Measurements from ENCODE around the gene CD274. TPM values are rescaled to one million over a fixed set of nuclear protein-coding genes. Genes with fewer than 3 reads are reported as not detected.

Gene CD274
- total and polyA plus RNA-seq, 2 donors (not counting 3 experiments of a cell fraction or from before 2014, with no cell fraction given), result 25.4 to 26.8 TPM

- Histone ChIP-seq H2AFZ (ENCODE audit: low read depth, low read length) (no peak overlapping the region), H3K79me2 (ENCODE audit: control insufficient read depth, insufficient read depth, low read length) (peaks cover 26% of the 10 kb centered on the region), H3K27me3 (ENCODE audit: control insufficient read depth in 2 of 2, insufficient read depth in 2 of 2, low read length in 2 of 2) (no peaks in the 10 kb centered on the region), H3K4me1 (ENCODE audit: control insufficient read depth, extremely low read depth, insufficient read depth, low read length) (peaks cover 47% of the 10 kb centered on the region), H3K27ac (ENCODE audit: insufficient read depth, low read depth, low read length) (no peak overlapping the region), H3K9ac (replicated peaks; ENCODE audit: extremely low read depth, insufficient read depth, low read length) (no peak overlapping the region), H3K36me3 (ENCODE audit: control insufficient read depth in 2 of 2, extremely low read depth in 1 of 2, insufficient read depth in 2 of 2, low read length in 2 of 2) (no peaks in the 10 kb centered on the region), H3K9me3 (replicated peaks; ENCODE audit: control insufficient read depth, insufficient read depth, low read length) (no peaks in the 10 kb centered on the region), H3K4me2 (ENCODE audit: insufficient read depth, low read length) (peak overlapping the region; percentile 82), H3K9me1 (replicated peaks; ENCODE audit: control insufficient read depth, extremely low read depth, insufficient read depth, low read length) (no peaks in the 10 kb centered on the region), H3K4me3 (replicated peaks in 1 of 3; ENCODE audit: insufficient read depth in 1 of 3, low read depth in 1 of 3, low read length in 3 of 3) (no peak overlapping the region), H4K20me1 (replicated peaks; ENCODE audit: control insufficient read depth, extremely low read depth, insufficient read depth, low read length) (no peaks in the 10 kb centered on the region)
- DNase-seq (ENCODE audit: low read depth, low spot score), result no peak
- ChIA-PET CTCF (interaction anchor here (0.7 to 3.0 kb wide), 5 partner anchors 24 to 75 kb away, joined by 3 to 18 read pairs (median 7); partner anchors contain the start of gene CD274), POLR2A (no interaction called here)
- no peak for FAIRE-seq
- intact Hi-C loops (cut with micrococcal nuclease), result no loop called here
- TF ChIP-seq EZH2 (IDR thresholded peaks at IDR 0.05; ENCODE audit: borderline replicate concordance, low read depth, low read length, severe bottlenecking) (no peak), JUN (IDR thresholded peaks at IDR 0.05; ENCODE audit: borderline replicate concordance, insufficient read depth, insufficient read length, low read depth) (no peak), POLR2A (IDR thresholded peaks at IDR 0.05; ENCODE audit: low read depth, low read length) (no peak), GATA2 (IDR thresholded peaks at IDR 0.05; ENCODE audit: insufficient read depth, insufficient read length, low read depth, low read length) (no peak), POLR2AphosphoS5 (IDR thresholded peaks at IDR 0.05; ENCODE audit: insufficient read depth, low read depth, low read length) (no peak), FOS (IDR thresholded peaks at IDR 0.05; ENCODE audit: borderline replicate concordance, insufficient read depth, low read length) (no peak), CTCF (IDR thresholded peaks at IDR 0.05; ENCODE audit: extremely low read depth in 1 of 2, insufficient read depth in 1 of 2, low read depth in 1 of 2, low read length in 2 of 2) (no peak), MYC (IDR thresholded peaks at IDR 0.05; ENCODE audit: low read depth, low read length) (no peak), MAX (IDR thresholded peaks at IDR 0.05; ENCODE audit: insufficient read depth, insufficient read length) (no peak)
- no TSS peak for BruUV-seq (replicated peaks)
- dilution Hi-C loops (cut with MboI; ENCODE audit: extremely low pct_ligation_motif_present, low sequenced_read_pairs), result no loop called here
Measured at GRCh38 chr9:5512658-5513452, 62.5 kb downstream of the CD274 start.

All from endothelial cell of umbilical vein (primary cell).